Stimulated activated CD4-positive, alpha-beta T cell treated with anti-CD3 and anti-CD28 coated beads, Interleukin-15, amount 100 ng/mL, for 48 hours (primary cell): ENCODE results near the gene STIP1.
"Not testable (repeated sequence)": the region's sequence is repeated elsewhere in the genome, so short reads cannot be mapped to it uniquely, and the experiment has no call there.

Source experiments
- DNase-seq, 2 donors: peaks; one replicate each; pipeline ENCODE4 v3.0.0-alpha.2; 2020; ENCODE audit warnings: low read depth in 2 of 2

The STIP1 gene

DNA sequence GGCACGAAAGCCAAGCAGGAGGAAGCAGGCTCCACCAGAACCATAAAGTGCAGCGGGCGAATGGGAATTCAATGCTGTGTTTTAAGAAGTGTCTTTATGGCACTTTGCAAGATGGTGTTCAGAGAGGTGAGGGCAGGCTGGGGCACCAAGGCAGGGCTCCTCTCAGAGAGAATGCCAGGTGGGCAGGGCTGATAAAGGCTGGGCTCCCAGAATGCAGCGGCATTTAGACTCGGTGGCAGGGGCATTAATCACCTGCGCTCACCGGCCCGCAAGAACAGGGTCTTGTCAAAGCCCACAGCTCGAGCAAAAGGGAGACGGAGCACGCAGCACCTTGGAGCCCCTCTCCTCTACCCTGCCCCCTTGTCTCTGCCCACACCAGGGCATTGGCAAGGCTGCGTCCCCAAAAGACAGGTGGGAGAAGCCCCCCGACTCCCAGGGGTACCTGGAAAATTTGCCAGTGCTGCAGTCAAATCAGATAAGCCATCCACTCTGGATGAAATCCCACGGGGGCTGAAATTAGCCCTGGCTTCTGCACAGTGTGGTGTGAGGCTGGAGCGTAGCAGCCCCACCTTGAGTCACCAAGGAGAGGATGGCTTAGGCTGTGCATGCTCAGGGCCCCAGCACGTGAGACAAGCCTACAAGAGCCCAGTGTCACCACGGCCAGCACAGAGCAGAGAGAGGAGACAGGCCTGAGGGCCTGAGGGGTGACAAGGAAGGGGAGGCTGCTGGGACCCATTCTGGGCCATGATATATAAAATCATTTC lies 28.2 kb upstream of the STIP1 start:
- DNase-seq: no peak

DNA sequence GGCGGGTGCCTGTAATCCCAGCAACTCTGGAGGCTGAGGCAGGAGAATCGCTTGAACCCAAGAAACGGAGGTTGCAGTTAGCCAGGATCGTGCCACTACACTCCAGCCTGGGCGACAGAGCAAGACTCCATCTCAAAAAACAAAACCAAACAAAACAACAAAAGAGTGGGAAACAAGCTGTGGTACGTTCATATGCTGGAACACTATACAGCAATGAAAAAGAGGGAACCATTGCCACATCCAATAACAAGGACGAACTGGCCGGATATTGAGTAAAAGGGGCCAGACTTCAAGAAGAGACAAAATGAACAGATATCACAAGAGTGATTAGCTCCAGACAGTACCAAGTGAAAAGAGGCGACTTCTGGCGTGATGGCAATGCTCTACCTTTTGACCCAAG lies 24.9 kb upstream of the STIP1 start:
- DNase-seq: no peak

- not testable (repeated sequence) for DNase-seq
Measured at GRCh38 chr11:64162769-64163168, 23.2 kb upstream of the STIP1 start.

DNA sequence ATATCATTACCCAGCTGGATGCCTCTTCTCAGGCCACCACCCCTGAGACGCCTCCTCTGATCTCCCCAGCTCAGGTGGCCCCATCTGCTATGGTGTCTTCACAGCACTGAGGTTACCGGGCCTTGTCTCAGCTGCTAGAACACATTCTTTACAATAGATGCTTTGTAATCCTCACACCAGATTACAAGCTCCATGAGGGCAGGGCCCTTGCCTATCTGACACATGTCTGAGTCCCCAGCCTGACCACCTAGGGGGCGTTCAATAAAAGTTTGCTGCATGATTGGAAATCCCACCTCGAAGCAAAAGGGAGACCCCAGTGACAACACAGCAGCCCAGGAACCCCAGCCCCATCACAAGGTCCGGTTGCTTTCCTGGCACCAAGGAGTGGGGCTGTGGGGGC lies 22.0 kb upstream of the STIP1 start:
- no peak for DNase-seq

- no peak for DNase-seq
Measured at GRCh38 chr11:64164392-64165312, 21.3 kb upstream of the STIP1 start.

GRCh38 chr11:64165481-64165841 lies 20.5 kb upstream of the STIP1 start:
- DNase-seq: no peak

GRCh38 chr11:64165842-64166635 lies 19.9 kb upstream of the STIP1 start, which contains the start of gene MACROD1:
MACROD1 (minus strand) TSS chr11:64166113; CDS start chr11:64165994, 119 bp downstream.
- peak; percentile 74 to 82 for DNase-seq

- DNase-seq: no peak
Measured at GRCh38 chr11:64170419-64170818, 15.6 kb upstream of the STIP1 start.

DNA sequence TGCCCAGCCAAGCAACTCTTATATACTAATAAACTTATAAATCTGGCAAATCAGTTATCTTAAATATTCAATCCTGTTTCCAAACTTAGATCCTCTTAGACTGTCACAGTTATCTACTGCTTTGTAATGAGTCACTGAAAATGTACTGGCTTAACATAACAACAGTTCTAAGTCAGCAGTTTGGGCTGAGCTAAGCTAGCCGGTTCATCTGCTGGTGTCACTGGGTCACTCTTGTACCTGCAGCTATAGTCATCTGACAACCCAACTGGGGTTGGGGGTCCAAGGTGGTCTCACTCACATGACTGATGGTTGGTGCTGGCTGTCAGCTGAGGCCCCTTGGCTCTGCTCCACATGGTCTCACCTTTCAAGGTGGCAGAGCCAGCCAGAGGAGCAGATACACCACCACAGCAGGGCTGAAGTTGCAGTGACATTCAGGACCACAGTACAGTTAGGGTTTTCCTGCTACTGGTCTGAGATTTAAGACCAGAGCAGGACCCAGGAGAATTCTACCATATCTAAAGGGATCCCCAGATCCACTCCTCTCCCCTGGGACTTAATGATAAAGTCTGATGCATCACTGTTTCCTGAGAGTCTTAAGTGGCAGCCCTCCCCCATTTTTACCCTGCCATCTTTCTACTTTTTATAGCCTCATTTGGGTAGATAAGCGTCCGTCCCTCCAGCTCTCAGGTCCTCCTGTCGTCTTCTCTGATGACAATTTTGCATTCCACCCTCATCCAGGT lies 12.2 kb upstream of the STIP1 start:
- no peak for DNase-seq

DNA sequence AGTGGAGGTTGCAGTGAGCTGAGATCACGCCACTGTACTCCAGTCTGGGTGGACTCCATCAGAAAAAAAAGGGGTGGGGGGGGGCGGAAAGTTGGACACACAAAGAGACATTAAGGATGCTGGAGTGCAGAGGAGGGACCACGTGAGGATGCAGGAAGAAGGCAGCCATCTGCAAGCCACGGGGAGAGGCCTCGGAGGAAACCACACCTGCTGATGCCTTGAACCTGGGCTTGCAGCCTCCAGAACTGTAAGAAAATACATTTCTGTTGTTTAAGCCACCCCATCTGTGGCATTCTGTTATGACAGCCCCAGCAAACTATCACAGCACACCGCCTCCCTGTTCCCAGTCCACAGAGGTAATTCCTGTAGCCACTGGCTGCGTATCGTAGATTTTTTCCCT lies 9.2 kb upstream of the STIP1 start:
- no peak for DNase-seq

DNA sequence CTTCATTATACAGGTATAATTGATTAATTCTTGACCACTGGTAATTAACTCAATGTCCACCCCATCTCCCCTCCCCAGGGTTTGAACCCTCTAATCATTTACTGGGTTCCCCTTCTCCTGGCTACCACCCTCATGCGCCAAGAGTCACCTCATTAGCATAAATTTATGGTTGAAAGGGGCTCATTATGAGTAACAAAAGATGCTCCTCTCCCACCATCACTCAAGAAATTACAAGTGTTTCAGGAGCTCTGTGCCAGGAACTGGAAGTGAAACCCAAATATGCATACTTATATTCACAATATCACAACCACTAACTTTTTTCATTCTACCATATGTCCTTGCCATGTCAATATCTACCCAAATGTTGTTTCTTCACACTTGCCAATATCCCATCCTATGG lies 7.8 kb upstream of the STIP1 start:
- DNase-seq: no peak

- no peak for DNase-seq
Measured at GRCh38 chr11:64178951-64179639, 6.9 kb upstream of the STIP1 start.

- DNase-seq: no peak
Measured at GRCh38 chr11:64180891-64181290, 5.1 kb upstream of the STIP1 start.

DNA sequence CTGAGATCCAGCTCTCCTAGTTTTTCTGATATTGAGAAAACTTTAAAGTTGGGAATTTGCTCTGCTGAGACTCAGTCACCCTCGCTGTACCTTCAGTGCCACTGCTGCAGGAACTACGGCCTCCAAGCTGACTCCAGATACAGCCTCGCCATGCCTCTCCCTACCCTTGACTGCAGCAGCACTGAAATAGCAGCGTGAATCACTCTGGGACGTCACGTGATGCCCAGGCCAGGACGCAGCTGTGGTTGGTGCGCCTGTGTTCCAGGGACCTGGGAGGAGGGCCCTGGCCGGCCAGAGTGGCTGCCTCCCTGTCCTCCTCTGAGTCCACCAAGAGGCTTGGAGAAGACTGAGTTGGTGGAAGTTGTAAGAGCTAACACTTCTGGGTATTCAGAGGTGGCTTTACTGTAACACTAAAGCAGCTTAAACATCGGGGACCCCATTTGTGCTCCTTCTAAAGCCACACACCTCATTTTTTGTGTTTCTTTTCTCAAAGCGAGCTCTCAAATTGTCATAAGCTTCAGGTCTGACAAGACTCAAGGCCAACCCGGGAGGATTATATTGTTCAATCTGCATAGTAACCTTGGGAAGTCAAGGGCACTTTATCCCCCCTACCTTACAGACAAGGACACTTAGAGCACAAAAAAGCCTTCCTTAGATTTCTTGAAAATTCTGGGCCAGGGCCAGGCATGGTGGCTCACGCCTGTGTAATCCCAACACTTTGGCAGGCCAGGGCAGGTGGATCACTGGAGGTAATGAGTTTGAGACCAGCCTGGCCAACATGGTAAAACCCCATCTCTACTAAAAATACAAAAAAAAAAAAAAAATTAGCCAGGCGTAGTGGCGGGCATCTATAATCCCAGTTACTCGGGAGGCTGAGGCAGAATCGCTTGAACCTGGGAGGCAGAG lies 4.2 kb upstream of the STIP1 start:
- DNase-seq: peak in 1 of 2 donors; percentile 58

DNA sequence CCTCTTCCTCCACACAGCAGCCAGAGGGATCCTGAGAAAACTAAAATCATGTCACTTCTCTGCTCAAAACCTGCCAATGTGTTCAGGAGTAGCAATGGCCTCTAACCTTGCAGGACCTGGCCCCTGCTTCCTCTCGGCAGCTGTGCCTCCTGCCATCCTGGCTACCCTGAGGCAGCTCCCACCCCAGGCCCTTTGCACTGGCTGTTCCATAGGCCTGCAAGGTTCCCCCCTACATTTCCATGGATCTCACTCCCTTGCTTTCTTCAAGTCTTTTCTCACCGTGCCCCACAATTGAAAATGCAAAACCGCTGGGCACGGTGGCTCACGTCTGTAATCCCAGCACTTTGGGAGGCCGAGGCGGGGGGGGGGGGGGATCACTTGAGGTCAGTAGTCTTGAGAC lies 2.1 kb upstream of the STIP1 start:
- DNase-seq: no peak

GRCh38 chr11:64185175-64185692 lies 737 bp upstream of the STIP1 start:
- DNase-seq: no peak

- no peak for DNase-seq
Measured at GRCh38 chr11:64186492-64187165, 658 bp downstream of the STIP1 start.

- no peak for DNase-seq
Measured at GRCh38 chr11:64192434-64192833, 6.5 kb downstream of the STIP1 start.

DNA sequence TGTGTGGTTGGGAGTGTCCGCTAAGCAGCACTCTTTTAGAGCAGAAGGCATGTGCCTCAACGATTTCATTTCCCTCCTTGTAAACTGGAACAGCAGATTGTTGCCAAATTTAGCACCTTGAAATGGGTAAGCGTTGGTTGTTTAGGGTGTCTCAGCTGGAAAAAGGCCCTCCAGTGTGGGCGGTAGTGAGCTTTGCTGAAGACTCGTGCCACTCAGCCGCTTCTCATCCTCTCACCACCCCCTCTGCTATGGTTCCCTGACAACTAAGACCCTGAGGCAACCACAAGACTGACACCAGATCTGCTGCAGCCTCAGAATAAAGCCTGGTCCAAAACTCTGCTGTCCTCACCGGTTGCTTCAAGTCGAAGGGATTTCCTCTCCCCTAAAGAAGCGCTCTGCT lies 10.7 kb downstream of the STIP1 start:
- DNase-seq: no peak
